Uterus (tissue), 2 donors: ENCODE data around the gene RPRML.

Experiments used
- CTCF ChIP-seq, 4 experiments: fragments of 200-600 bp in 2 of 4; fragments of 450-650 bp in 2 of 4; sonication (generic) in 2 of 4; IDR thresholded peaks; one replicate each; pipeline ENCODE4 v1.5.1; 2016 to 2019; ENCODE audit warnings: antibody characterized with exemption in 4 of 4, mild to moderate bottlenecking in 2 of 4, moderate library complexity in 1 of 4
- POLR2A ChIP-seq, 2 donors: fragments of 450-650 bp; IDR thresholded peaks; one replicate each; pipeline ENCODE4 v1.6.1; 2016; ENCODE audit warnings: antibody characterized with exemption in 2 of 2, mild to moderate bottlenecking in 1 of 2, moderate library complexity in 1 of 2

- no peak for TF ChIP-seq CTCF (IDR thresholded peaks at IDR 0.05)
- TF ChIP-seq POLR2A (IDR thresholded peaks at IDR 0.05): no peak
Observed at GRCh38 chr17:46963571-46963970, 15.5 kb downstream of the RPRML start.
